K562 (cell line): ENCODE data around the gene PI4KA. TPM values are rescaled to one million over a fixed set of nuclear protein-coding genes. Genes with fewer than 3 reads are reported as not detected.

Experiments
- BRCA1 ChIP-seq, 2 experiments: fragments of 450-650 bp in 1 of 2; sonication (generic) in 1 of 2; formaldehyde crosslinking in 1 of 2; IDR thresholded peaks; 2 replicates each; pipeline versions ENCODE4 v1.5.0 to v1.6.1; 2017 to 2020; ENCODE audit warnings: mild to moderate bottlenecking in 1 of 2, missing genetic modification reagents in 1 of 2
- C11orf30 ChIP-seq: fragments of 450-650 bp; IDR thresholded peaks from 2 replicates; pipeline ENCODE4 v1.6.1; 2016; ENCODE audit warnings: low read depth, mild to moderate bottlenecking
- CBFA2T3 ChIP-seq: fragments of 450-650 bp; IDR thresholded peaks from 2 replicates; pipeline ENCODE4 v1.6.1; 2017
- GTF2F1 ChIP-seq: IDR thresholded peaks from 2 replicates; pipeline ENCODE4 v1.6.1; 2011; ENCODE audit warnings: low read depth, low read length, improper control_type of control experiment
- KAT7 ChIP-seq: sonication (generic); formaldehyde crosslinking; IDR thresholded peaks from 2 replicates; pipeline ENCODE4 v1.8.0; 2022; ENCODE audit warnings: missing genetic modification reagents, mild to moderate bottlenecking, borderline replicate concordance
- NCOA6 ChIP-seq: fragments of 450-650 bp; IDR thresholded peaks from 2 replicates; pipeline ENCODE4 v1.6.1; 2017; ENCODE audit warnings: mild to moderate bottlenecking
- NCOR1 ChIP-seq: fragments of 450-650 bp; IDR thresholded peaks from 2 replicates; pipeline ENCODE4 v1.6.1; 2016; ENCODE audit warnings: mild to moderate bottlenecking, moderate library complexity
- NR2C2 ChIP-seq, 2 experiments: fragments of 200-800 bp in 1 of 2; sonication (Bioruptor generic) in 1 of 2; sonication (generic) in 1 of 2; formaldehyde crosslinking in 1 of 2; IDR thresholded peaks; 2 replicates each; pipeline versions ENCODE4 v1.6.1 to v1.8.0; 2016 to 2022; ENCODE audit warnings: mild to moderate bottlenecking in 1 of 2, missing compliant biosample characterization in 1 of 2, missing genetic modification characterization in 1 of 2, missing genetic modification reagents in 1 of 2
- SMARCE1 ChIP-seq: fragments of 450-650 bp; IDR thresholded peaks from 2 replicates; pipeline ENCODE4 v1.7.1; 2016; ENCODE audit warnings: mild to moderate bottlenecking
- STAG1 ChIP-seq: sonication (generic); formaldehyde crosslinking; IDR thresholded peaks from 2 replicates; pipeline ENCODE4 v1.5.0; 2020; ENCODE audit warnings: missing genetic modification reagents, borderline replicate concordance
- STAT5A ChIP-seq: IDR thresholded peaks from 2 replicates; pipeline ENCODE4 v1.6.1; 2012; ENCODE audit warnings: low read length, inconsistent platforms, borderline replicate concordance
- TAF7 ChIP-seq: fragments of 450-650 bp; IDR thresholded peaks from 2 replicates; pipeline ENCODE4 v1.6.1; 2016; ENCODE audit warnings: missing genetic modification characterization, missing compliant biosample characterization
- TRIM28 ChIP-seq: fragments of 450-650 bp; IDR thresholded peaks from 2 replicates; pipeline ENCODE4 v1.6.1; 2017
- XRCC3 ChIP-seq: fragments of 450-650 bp; IDR thresholded peaks from 2 replicates; pipeline ENCODE4 v1.6.1; 2017; ENCODE audit warnings: mild to moderate bottlenecking, moderate library complexity
- ZC3H4 ChIP-seq: sonication (generic); formaldehyde crosslinking; IDR thresholded peaks from 2 replicates; pipeline ENCODE4 v1.9.0; 2021; ENCODE audit warnings: missing genetic modification reagents, borderline replicate concordance
- ZNF311 ChIP-seq: fragments of 250-450 bp; sonication (Bioruptor Pico); IDR thresholded peaks from 2 replicates; pipeline ENCODE4 v1.4.0; 2020; ENCODE audit warnings: mild to moderate bottlenecking, moderate library complexity
- polyA plus RNA-seq, 8 experiments: library from polyadenylated mRNA; depleted of rRNA in 4 of 8; stranded (reverse) in 5 of 8; unstranded in 3 of 8; fragments of >200 nt; fragmentation: Nextera tagmentation in 2 of 8; fragmentation: Illumina TruSeq in 1 of 8; extraction: Ambion mirVana in 2 of 8; extraction: Trizol in 1 of 8; gene quantifications; 2 replicates each; pipeline versions ENCODE4 v1.2.1 to v1.2.3, GENCODE V29; 2011 to 2014; ENCODE audit warnings: inconsistent platforms in 1 of 8, missing spikeins in 1 of 8
- total RNA-seq, 7 experiments: library from RNA; depleted of rRNA in 6 of 7; stranded (reverse); fragments of >200 nt in 6 of 7; fragmentation: Illumina TruSeq in 2 of 7; extraction: Trizol in 2 of 7; gene quantifications; 2 replicates each; pipeline versions ENCODE4 v1.2.1 to v1.2.3, GENCODE V29; 2011 to 2021; ENCODE audit warnings: low replicate concordance in 1 of 7
- TF ChIP-seq, protein P1 (sequence below): fragments of 450-650 bp; formaldehyde crosslinking; IDR thresholded peaks from 2 replicates; pipeline ENCODE4 v1.4.0; 2022; ENCODE audit warnings: missing genetic modification characterization
- TF ChIP-seq, protein P2 (sequence below): sonication (generic); formaldehyde crosslinking; IDR thresholded peaks from 2 replicates; pipeline ENCODE4 v1.9.0; 2022; ENCODE audit warnings: mild to moderate bottlenecking, missing genetic modification reagents
- TF ChIP-seq, protein P3 (sequence below): fragments of 450-650 bp; IDR thresholded peaks from 2 replicates; pipeline ENCODE4 v1.7.0; 2016; ENCODE audit warnings: borderline replicate concordance
- TF ChIP-seq, protein P4 (sequence below): sonication (generic); formaldehyde crosslinking; IDR thresholded peaks from 2 replicates; pipeline ENCODE4 v1.8.1; 2023; ENCODE audit warnings: mild to moderate bottlenecking, missing genetic modification reagents

Gene PI4KA
- total and polyA plus RNA-seq, 9 of the 15 experiments (the other 6 are each of a cell fraction or from before 2014, with no cell fraction given), result 7.3 to 187 (median 84.7) TPM

DNA sequence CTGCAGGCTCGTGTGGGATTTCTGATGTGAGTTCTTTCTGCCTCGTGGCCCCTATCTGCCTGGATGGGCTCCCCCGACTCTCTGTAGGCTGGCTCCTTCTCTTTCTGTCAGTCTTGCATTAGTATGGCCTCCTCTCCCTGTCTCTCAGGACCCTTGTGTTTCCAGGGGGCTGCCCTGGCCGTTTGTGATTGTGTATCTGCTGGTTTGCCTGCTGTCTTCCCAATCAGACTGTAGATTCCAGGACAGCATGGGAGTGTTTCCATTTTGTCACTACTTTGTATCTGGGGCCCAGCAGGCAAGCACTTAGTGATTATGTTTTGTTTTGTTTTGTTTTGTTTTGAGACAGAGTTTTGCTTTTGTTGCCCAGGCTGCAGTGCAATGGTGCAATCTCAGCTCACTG lies 25.8 kb upstream of the PI4KA start (continued):
- TF ChIP-seq, protein P1, sequence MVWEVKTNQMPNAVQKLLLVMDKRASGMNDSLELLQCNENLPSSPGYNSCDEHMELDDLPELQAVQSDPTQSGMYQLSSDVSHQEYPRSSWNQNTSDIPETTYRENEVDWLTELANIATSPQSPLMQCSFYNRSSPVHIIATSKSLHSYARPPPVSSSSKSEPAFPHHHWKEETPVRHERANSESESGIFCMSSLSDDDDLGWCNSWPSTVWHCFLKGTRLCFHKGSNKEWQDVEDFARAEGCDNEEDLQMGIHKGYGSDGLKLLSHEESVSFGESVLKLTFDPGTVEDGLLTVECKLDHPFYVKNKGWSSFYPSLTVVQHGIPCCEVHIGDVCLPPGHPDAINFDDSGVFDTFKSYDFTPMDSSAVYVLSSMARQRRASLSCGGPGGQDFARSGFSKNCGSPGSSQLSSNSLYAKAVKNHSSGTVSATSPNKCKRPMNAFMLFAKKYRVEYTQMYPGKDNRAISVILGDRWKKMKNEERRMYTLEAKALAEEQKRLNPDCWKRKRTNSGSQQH (CRISPR knock-in tag), result no peak
- TF ChIP-seq XRCC3 (no peak), NCOR1 (no peak), NR2C2 (CRISPR knock-in tag; IDR thresholded peaks at IDR 0.05) (no peak), NR2C2 (tag; IDR thresholded peaks at IDR 0.05) (no peak), SMARCE1 (no peak), STAG1 (CRISPR knock-in tag) (peak; percentile 49; the same call in 1 of the 2 replicates), C11orf30 (no peak), STAT5A (no peak), CBFA2T3 (no peak), KAT7 (CRISPR knock-in tag) (0 out of 2 replicates have a peak, but pooled peaks have one; percentile 1), ZC3H4 (CRISPR knock-in tag) (peak; percentile 64; the same call in 1 of the 2 replicates), GTF2F1 (no peak), TRIM28 (no peak), TAF7 (tag) (no peak), BRCA1 (IDR thresholded peaks at IDR 0.05) (no peak), BRCA1 (CRISPR knock-in tag; IDR thresholded peaks at IDR 0.05) (peak; percentile 93), NCOA6 (no peak), ZNF311 (CRISPR knock-in tag) (no peak)
- TF ChIP-seq, protein P2, sequence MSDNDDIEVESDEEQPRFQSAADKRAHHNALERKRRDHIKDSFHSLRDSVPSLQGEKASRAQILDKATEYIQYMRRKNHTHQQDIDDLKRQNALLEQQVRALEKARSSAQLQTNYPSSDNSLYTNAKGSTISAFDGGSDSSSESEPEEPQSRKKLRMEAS (CRISPR knock-in tag), result peak; percentile 58; the same call in 1 of the 2 replicates
- TF ChIP-seq, protein P3, sequence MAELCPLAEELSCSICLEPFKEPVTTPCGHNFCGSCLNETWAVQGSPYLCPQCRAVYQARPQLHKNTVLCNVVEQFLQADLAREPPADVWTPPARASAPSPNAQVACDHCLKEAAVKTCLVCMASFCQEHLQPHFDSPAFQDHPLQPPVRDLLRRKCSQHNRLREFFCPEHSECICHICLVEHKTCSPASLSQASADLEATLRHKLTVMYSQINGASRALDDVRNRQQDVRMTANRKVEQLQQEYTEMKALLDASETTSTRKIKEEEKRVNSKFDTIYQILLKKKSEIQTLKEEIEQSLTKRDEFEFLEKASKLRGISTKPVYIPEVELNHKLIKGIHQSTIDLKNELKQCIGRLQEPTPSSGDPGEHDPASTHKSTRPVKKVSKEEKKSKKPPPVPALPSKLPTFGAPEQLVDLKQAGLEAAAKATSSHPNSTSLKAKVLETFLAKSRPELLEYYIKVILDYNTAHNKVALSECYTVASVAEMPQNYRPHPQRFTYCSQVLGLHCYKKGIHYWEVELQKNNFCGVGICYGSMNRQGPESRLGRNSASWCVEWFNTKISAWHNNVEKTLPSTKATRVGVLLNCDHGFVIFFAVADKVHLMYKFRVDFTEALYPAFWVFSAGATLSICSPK, result 0 out of 2 replicates have a peak, but pooled peaks have one; percentile 53
- TF ChIP-seq, protein P4, sequence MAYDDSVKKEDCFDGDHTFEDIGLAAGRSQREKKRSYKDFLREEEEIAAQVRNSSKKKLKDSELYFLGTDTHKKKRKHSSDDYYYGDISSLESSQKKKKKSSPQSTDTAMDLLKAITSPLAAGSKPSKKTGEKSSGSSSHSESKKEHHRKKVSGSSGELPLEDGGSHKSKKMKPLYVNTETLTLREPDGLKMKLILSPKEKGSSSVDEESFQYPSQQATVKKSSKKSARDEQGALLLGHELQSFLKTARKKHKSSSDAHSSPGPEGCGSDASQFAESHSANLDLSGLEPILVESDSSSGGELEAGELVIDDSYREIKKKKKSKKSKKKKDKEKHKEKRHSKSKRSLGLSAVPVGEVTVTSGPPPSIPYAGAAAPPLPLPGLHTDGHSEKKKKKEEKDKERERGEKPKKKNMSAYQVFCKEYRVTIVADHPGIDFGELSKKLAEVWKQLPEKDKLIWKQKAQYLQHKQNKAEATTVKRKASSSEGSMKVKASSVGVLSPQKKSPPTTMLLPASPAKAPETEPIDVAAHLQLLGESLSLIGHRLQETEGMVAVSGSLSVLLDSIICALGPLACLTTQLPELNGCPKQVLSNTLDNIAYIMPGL (CRISPR knock-in tag), result no peak
